Activated CD8-positive, alpha-beta T cell treated with anti-CD3 and anti-CD28 coated beads for 36 hours (primary cell): ENCODE results near the gene ARG2. TPM values are rescaled to one million over a fixed set of nuclear protein-coding genes. Genes with fewer than 3 reads are reported as not detected.

Experiments
- ATAC-seq: fragments of 200-7000 bp; cut with Tn5 transposase; one replicate; pipeline ENCODE4 v1.10.0; 2021; ENCODE audit warnings: mild to moderate bottlenecking, moderate library complexity
- CTCF ChIA-PET: fragments of 350-600 bp; sonication (Branson Sonifier 250); formaldehyde crosslinking; loops from one replicate; lab custom pipeline; 2021; ENCODE audit warnings: antibody characterized with exemption; lab: Charles Lee
- POLR2A ChIA-PET: fragments of 350-600 bp; sonication (Branson Sonifier 250); formaldehyde crosslinking; loops from one replicate; lab custom pipeline; 2021; ENCODE audit warnings: antibody characterized with exemption; lab: Charles Lee
- DNase-seq: peaks from one replicate; pipeline ENCODE4 v3.0.0-alpha.2; 2020
- H3K27ac Mint-ChIP-seq: one replicate; pipeline ENCODE4 v1.8.0; 2021; ENCODE audit warnings: mild to moderate bottlenecking, mixed read lengths
- H3K27me3 Mint-ChIP-seq: one replicate; pipeline ENCODE4 v1.8.0; 2021; ENCODE audit warnings: mixed read lengths
- H3K36me3 Mint-ChIP-seq: one replicate; pipeline ENCODE4 v1.8.0; 2021; ENCODE audit warnings: low read depth, mixed read lengths
- H3K4me1 Mint-ChIP-seq: one replicate; pipeline ENCODE4 v1.8.0; 2021; ENCODE audit warnings: low read depth, mixed read lengths
- H3K4me3 Mint-ChIP-seq: one replicate; pipeline ENCODE4 v1.8.0; 2021; ENCODE audit warnings: mild to moderate bottlenecking, moderate library complexity, mixed read lengths
- H3K9me3 Mint-ChIP-seq: one replicate; pipeline ENCODE4 v1.8.0; 2021; ENCODE audit warnings: mixed read lengths
- intact Hi-C: fragments of 100-400 bp; cut with micrococcal nuclease; formaldehyde crosslinking; loops from one replicate; pipeline ENCODE4 v1.10.0; 2022
- total RNA-seq, 2 experiments: library from RNA; stranded (reverse); gene quantifications; one replicate each; pipeline ENCODE4 v1.2.3, GENCODE V29; 2021
- TF ChIP-seq, protein P1 (sequence below): fragments of 200-600 bp; IDR thresholded peaks from one replicate; pipeline ENCODE4 v1.8.0; 2022; ENCODE audit warnings: antibody characterized with exemption, mild to moderate bottlenecking

Gene ARG2
- total RNA-seq, 2 experiments from 2014 or later, result 9.9 TPM

DNA sequence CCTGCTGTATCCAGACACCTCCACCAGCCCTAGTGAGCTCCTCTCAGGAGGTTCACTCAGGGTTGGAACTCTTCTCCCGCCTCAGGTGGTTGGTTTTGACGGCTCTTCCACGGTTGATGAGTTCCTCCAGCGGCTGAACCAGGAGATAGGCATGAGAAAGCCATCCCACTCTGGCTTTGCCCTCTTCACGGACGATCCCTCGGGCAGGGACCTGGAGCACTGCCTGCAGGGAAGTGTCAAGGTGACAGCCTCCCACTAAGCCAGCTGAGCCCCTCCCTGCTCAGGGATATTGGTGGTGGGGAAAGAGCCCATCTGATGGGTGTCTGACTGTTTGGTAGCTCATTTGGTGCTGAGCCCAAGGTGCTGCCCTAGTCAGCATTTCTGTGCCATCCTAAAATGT lies 40.1 kb upstream of the ARG2 start:
- H3K4me1 Mint-ChIP-seq, result no peaks in the 10 kb centered on the region
- TF ChIP-seq, protein P1, sequence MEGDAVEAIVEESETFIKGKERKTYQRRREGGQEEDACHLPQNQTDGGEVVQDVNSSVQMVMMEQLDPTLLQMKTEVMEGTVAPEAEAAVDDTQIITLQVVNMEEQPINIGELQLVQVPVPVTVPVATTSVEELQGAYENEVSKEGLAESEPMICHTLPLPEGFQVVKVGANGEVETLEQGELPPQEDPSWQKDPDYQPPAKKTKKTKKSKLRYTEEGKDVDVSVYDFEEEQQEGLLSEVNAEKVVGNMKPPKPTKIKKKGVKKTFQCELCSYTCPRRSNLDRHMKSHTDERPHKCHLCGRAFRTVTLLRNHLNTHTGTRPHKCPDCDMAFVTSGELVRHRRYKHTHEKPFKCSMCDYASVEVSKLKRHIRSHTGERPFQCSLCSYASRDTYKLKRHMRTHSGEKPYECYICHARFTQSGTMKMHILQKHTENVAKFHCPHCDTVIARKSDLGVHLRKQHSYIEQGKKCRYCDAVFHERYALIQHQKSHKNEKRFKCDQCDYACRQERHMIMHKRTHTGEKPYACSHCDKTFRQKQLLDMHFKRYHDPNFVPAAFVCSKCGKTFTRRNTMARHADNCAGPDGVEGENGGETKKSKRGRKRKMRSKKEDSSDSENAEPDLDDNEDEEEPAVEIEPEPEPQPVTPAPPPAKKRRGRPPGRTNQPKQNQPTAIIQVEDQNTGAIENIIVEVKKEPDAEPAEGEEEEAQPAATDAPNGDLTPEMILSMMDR, result no peak

GRCh38 chr14:67580336-67581171 lies 39.2 kb upstream of the ARG2 start:
- POLR2A ChIA-PET, result interaction anchor here (0.5 to 1.0 kb wide), 2 partner anchors 11 to 372 kb away, joined by 3 read pairs; no protein-coding TSS in a partner anchor
- TF ChIP-seq, protein P1, result no peak

More for the DNA sequence above, 40.1 kb upstream of the ARG2 start:
- Mint-ChIP-seq H3K36me3 (no peaks in the 10 kb centered on the region), H3K27ac (no peak overlapping the region), H3K4me3 (no peak overlapping the region), H3K27me3 (no peaks in the 10 kb centered on the region), H3K9me3 (no peaks in the 10 kb centered on the region)
- ChIA-PET POLR2A (interaction anchor here (0.6 to 1.0 kb wide), 3 partner anchors 8 to 177 kb away, joined by 3 to 4 read pairs (median 3); no protein-coding TSS in a partner anchor), CTCF (interaction anchor here (0.7 to 4.4 kb wide), 5 partner anchors 9 to 159 kb away, joined by 3 to 34 read pairs (median 5); partner anchors contain the start of gene PIGH)
- ATAC-seq, result no peak
- no peak for DNase-seq
- intact Hi-C loops, result loop anchor here (10.0 kb wide), 1 partner anchor 125 kb away; the partner anchor contains the start of gene RDH12

GRCh38 chr14:67581643-67582042 lies 38.1 kb upstream of the ARG2 start:
- ATAC-seq (no peak), DNase-seq (no peak)
- no peaks in the 10 kb centered on the region for H3K36me3 Mint-ChIP-seq
- ChIA-PET POLR2A (interaction anchor here (0.5 to 0.6 kb wide), 2 partner anchors 77 to 371 kb away, joined by 3 read pairs; no protein-coding TSS in a partner anchor), CTCF (interaction anchor here (0.5 to 6.9 kb wide), 12 partner anchors 9 to 198 kb away, joined by 3 to 75 read pairs (median 5); partner anchors contain the start of gene RDH12)
- H3K9me3 Mint-ChIP-seq, result no peaks in the 10 kb centered on the region
- intact Hi-C loops, result loop anchor here (10.0 kb wide), 1 partner anchor 123 kb away; the partner anchor contains the start of gene RDH12
- no peaks in the 10 kb centered on the region for H3K4me1 Mint-ChIP-seq
- H3K4me3 Mint-ChIP-seq, result no peak overlapping the region
- no peak overlapping the region for H3K27ac Mint-ChIP-seq
- H3K27me3 Mint-ChIP-seq, result no peaks in the 10 kb centered on the region
- TF ChIP-seq, protein P1, result no peak

More at GRCh38 chr14:67580336-67581171, 39.2 kb upstream of the ARG2 start:
- no peak overlapping the region for H3K4me3 Mint-ChIP-seq
- H3K27ac Mint-ChIP-seq, result no peak overlapping the region
- no peak for ATAC-seq
- no peaks in the 10 kb centered on the region for H3K27me3 Mint-ChIP-seq
- CTCF ChIA-PET, result interaction anchor here (0.5 to 6.9 kb wide), 17 partner anchors 9 to 200 kb away, joined by 3 to 75 read pairs (median 5); partner anchors contain the start of genes PIGH and RDH12
- H3K4me1 Mint-ChIP-seq, result no peaks in the 10 kb centered on the region
- intact Hi-C loops, result loop anchor here (10.0 kb wide), 1 partner anchor 124 kb away; the partner anchor contains the start of gene RDH12
- no peaks in the 10 kb centered on the region for H3K36me3 Mint-ChIP-seq
- no peak for DNase-seq
- no peaks in the 10 kb centered on the region for H3K9me3 Mint-ChIP-seq

- H3K27me3 Mint-ChIP-seq, result no peaks in the 10 kb centered on the region
- no peaks in the 10 kb centered on the region for H3K4me1 Mint-ChIP-seq
- TF ChIP-seq, protein P1, result no peak
- DNase-seq (no peak), ATAC-seq (no peak)
- no peaks in the 10 kb centered on the region for H3K9me3 Mint-ChIP-seq
- ChIA-PET POLR2A (interaction anchor here (0.6 kb wide), 1 partner anchor 77 kb away, joined by 3 read pairs; no protein-coding TSS in a partner anchor), CTCF (interaction anchor here (1.2 to 6.9 kb wide), 8 partner anchors 9 to 155 kb away, joined by 5 to 75 read pairs (median 8); partner anchors contain the start of gene RDH12)
- no peak overlapping the region for H3K27ac Mint-ChIP-seq
- H3K4me3 Mint-ChIP-seq, result no peak overlapping the region
- no peaks in the 10 kb centered on the region for H3K36me3 Mint-ChIP-seq
- intact Hi-C loops, result loop anchor here (10.0 kb wide), 1 partner anchor 123 kb away; the partner anchor contains the start of gene RDH12
Measured at GRCh38 chr14:67582061-67582460, 37.7 kb upstream of the ARG2 start.
